HUES64 (cell line): ENCODE measurements around the gene AKIP1.
"Not testable (repeated sequence)": the region's sequence is repeated elsewhere in the genome, so short reads cannot be mapped to it uniquely, and the experiment has no call there.

Experiments
- H3K27ac ChIP-seq: 2 replicates; pipeline ENCODE4 v1.7.0; 2013; ENCODE audit warnings: low read depth, low read length, inconsistent platforms
- H3K27me3 ChIP-seq: 2 replicates; pipeline ENCODE4 v1.6.1; 2013; ENCODE audit warnings: mild to moderate bottlenecking, low read length; ENCODE audit not compliant: insufficient read depth
- H3K36me3 ChIP-seq: 2 replicates; pipeline ENCODE4 v1.6.1; 2013; ENCODE audit warnings: mild to moderate bottlenecking, low read length; ENCODE audit not compliant: insufficient read depth
- H3K4me1 ChIP-seq: 2 replicates; pipeline ENCODE4 v1.6.1; 2013; ENCODE audit warnings: mild to moderate bottlenecking, low read length, moderate library complexity; ENCODE audit not compliant: insufficient read depth
- H3K4me3 ChIP-seq: 2 replicates; pipeline ENCODE4 v1.5.1; 2013; ENCODE audit warnings: mild to moderate bottlenecking, low read length, moderate library complexity
- H3K9ac ChIP-seq: 2 replicates; pipeline ENCODE4 v1.6.1; 2013; ENCODE audit warnings: mild to moderate bottlenecking, low read depth, low read length
- H3K9me3 ChIP-seq: 2 replicates; pipeline ENCODE4 v1.6.1; 2013; ENCODE audit warnings: low read depth, low read length; ENCODE audit not compliant: insufficient read depth
- WGBS: fragments of 150-250, 120-280 bp; methylation state at CpG from one replicate; pipeline ENCODE4 v1.1.7; 2013; ENCODE audit warnings: missing lambda C conversion rate; 5-methylcytosine and 5-hydroxymethylcytosine counted together

The AKIP1 gene

GRCh38 chr11:8935789-8936188 lies 24.8 kb downstream of the AKIP1 start:
- H3K4me3 ChIP-seq, H3K9me3 ChIP-seq, H3K9ac ChIP-seq, H3K36me3 ChIP-seq, H3K27me3 ChIP-seq, H3K27ac ChIP-seq: not testable (repeated sequence)
- 100% methylated on average over 1 of the region's 2 CpGs for WGBS
- peaks cover 15% of the 10 kb centered on the region; the same call in 1 of the 2 replicates for H3K4me1 ChIP-seq

GRCh38 chr11:8937159-8937558 lies 26.2 kb downstream of the AKIP1 start:
- Histone ChIP-seq H3K27me3 (no peaks in the 10 kb centered on the region), H3K9ac (no peak overlapping the region), H3K4me1 (peaks cover 15% of the 10 kb centered on the region; the same call in 1 of the 2 replicates), H3K27ac (no peak overlapping the region), H3K4me3 (no peak overlapping the region), H3K9me3 (no peaks in the 10 kb centered on the region), H3K36me3 (no peaks in the 10 kb centered on the region)
- 94% methylated on average over 10 of the region's 10 CpGs for WGBS

- Histone ChIP-seq H3K27me3 (no peaks in the 10 kb centered on the region), H3K36me3 (no peaks in the 10 kb centered on the region), H3K4me3 (no peak overlapping the region), H3K9ac (no peak overlapping the region), H3K9me3 (no peaks in the 10 kb centered on the region), H3K4me1 (peaks cover 11% of the 10 kb centered on the region; the same call in 1 of the 2 replicates), H3K27ac (no peak overlapping the region)
- 86% methylated on average over 14 of the region's 14 CpGs for WGBS
These were observed 26.7 kb downstream of the AKIP1 start for GRCh38 chr11:8937659-8938058.

GRCh38 chr11:8941341-8942103 lies 30.5 kb downstream of the AKIP1 start:
- no peak overlapping the region for H3K4me3 ChIP-seq
- no peaks in the 10 kb centered on the region for H3K36me3 ChIP-seq
- no peak overlapping the region for H3K9ac ChIP-seq
- H3K4me1 ChIP-seq, result no peaks in the 10 kb centered on the region
- H3K27ac ChIP-seq, result no peak overlapping the region
- no peaks in the 10 kb centered on the region for H3K27me3 ChIP-seq
- WGBS, result 91% methylated on average over 7 of the region's 8 CpGs
- H3K9me3 ChIP-seq, result no peaks in the 10 kb centered on the region

GRCh38 chr11:8942518-8943066 lies 31.6 kb downstream of the AKIP1 start, which contains the start of gene ASCL3:
ASCL3 (minus strand) TSS chr11:8943016; CDS start chr11:8938161, 4,855 bp downstream.
- Histone ChIP-seq H3K27ac (no peak within 1 kb of the TSS), H3K4me1 (no peaks in the 10 kb centered on the region), H3K4me3 (no peak within 1 kb of the TSS), H3K9ac (no peak within 1 kb of the TSS), H3K9me3 (no peaks in the 10 kb centered on the region), H3K36me3 (peaks cover 3% of the 10 kb centered on the region; the same call in 1 of the 2 replicates), H3K27me3 (no peaks in the 10 kb centered on the region)
- 95% methylated on average over 3 of the region's 5 CpGs for WGBS

- Histone ChIP-seq H3K36me3 (peaks cover 11% of the 10 kb centered on the region), H3K27ac (no peak overlapping the region), H3K4me3 (no peak overlapping the region), H3K27me3 (no peaks in the 10 kb centered on the region), H3K9me3 (no peaks in the 10 kb centered on the region), H3K9ac (no peak overlapping the region), H3K4me1 (0 out of 2 replicates have a peak, but pooled peaks cover 6% of the 10 kb centered on the region)
- 90% methylated on average over 4 of the region's 4 CpGs for WGBS
These were observed 36.4 kb downstream of the AKIP1 start for GRCh38 chr11:8947230-8947943.

- WGBS, result 85% methylated on average over 3 of the region's 3 CpGs
- Histone ChIP-seq H3K4me3 (no peak overlapping the region), H3K27ac (no peak overlapping the region), H3K4me1 (0 out of 2 replicates have a peak, but pooled peaks cover 6% of the 10 kb centered on the region), H3K9me3 (no peaks in the 10 kb centered on the region), H3K9ac (no peak overlapping the region), H3K36me3 (peaks cover 19% of the 10 kb centered on the region), H3K27me3 (no peaks in the 10 kb centered on the region)
These were observed 37.9 kb downstream of the AKIP1 start for GRCh38 chr11:8948886-8949285.

- Histone ChIP-seq H3K9me3 (no peaks in the 10 kb centered on the region), H3K9ac (no peak overlapping the region), H3K36me3 (peaks cover 16% of the 10 kb centered on the region), H3K27me3 (no peaks in the 10 kb centered on the region), H3K4me3 (no peak overlapping the region), H3K27ac (no peak overlapping the region), H3K4me1 (no peaks in the 10 kb centered on the region)
- WGBS, result 97% methylated on average over 4 of the region's 4 CpGs
These were observed 45.9 kb downstream of the AKIP1 start for GRCh38 chr11:8956860-8957259.

- Histone ChIP-seq H3K27me3 (no peaks in the 10 kb centered on the region), H3K4me3 (no peak overlapping the region), H3K9ac (no peak overlapping the region), H3K36me3 (peaks cover 7% of the 10 kb centered on the region; the same call in 1 of the 2 replicates), H3K9me3 (no peaks in the 10 kb centered on the region), H3K4me1 (peaks cover 6% of the 10 kb centered on the region), H3K27ac (peak overlapping the region; percentile 1; the same call in 1 of the 2 replicates)
- WGBS, result 29% methylated on average over 2 of the region's 2 CpGs
These were observed 48.7 kb downstream of the AKIP1 start for GRCh38 chr11:8959546-8960166.

GRCh38 chr11:8961401-8961800 lies 50.4 kb downstream of the AKIP1 start:
- H3K27ac ChIP-seq, result no peak overlapping the region
- H3K27me3 ChIP-seq, result no peaks in the 10 kb centered on the region
- WGBS, result 87% methylated on average over 2 of the region's 2 CpGs
- no peak overlapping the region for H3K4me3 ChIP-seq
- H3K9me3 ChIP-seq, result no peaks in the 10 kb centered on the region
- no peaks in the 10 kb centered on the region for H3K36me3 ChIP-seq
- H3K4me1 ChIP-seq, result peaks cover 9% of the 10 kb centered on the region
- no peak overlapping the region for H3K9ac ChIP-seq

- Histone ChIP-seq H3K4me3 (no peak overlapping the region), H3K9ac (no peak overlapping the region), H3K27me3 (no peaks in the 10 kb centered on the region), H3K4me1 (peaks cover 9% of the 10 kb centered on the region), H3K9me3 (no peaks in the 10 kb centered on the region), H3K36me3 (no peaks in the 10 kb centered on the region), H3K27ac (no peak overlapping the region)
- 86% methylated on average over 1 of the region's 2 CpGs for whole genome bisulfite sequencing
These were observed 51.9 kb downstream of the AKIP1 start for GRCh38 chr11:8962841-8963240.
